Liver (tissue), 9 donors: ENCODE measurements around the gene MTRF1. TPM values are rescaled to one million over a fixed set of nuclear protein-coding genes. Genes with fewer than 3 reads are reported as not detected.

Experiments used
- DNase-seq: peaks from one replicate; pipeline ENCODE4 v3.0.0-alpha.2; 2017; ENCODE audit warnings: low spot score
- H3K27ac ChIP-seq, 2 donors: one replicate each; pipeline ENCODE4 v1.7.0; 2013; ENCODE audit warnings: inconsistent platforms in 2 of 2, low read length in 2 of 2, control low read depth in 1 of 2, low read depth in 1 of 2, mild to moderate bottlenecking in 1 of 2
- H3K27me3 ChIP-seq, 4 donors: one replicate each; pipeline versions ENCODE4 v1.6.1 to v1.7.0; 2013; ENCODE audit warnings: low read length in 3 of 4, inconsistent platforms in 1 of 4, mild to moderate bottlenecking in 1 of 4, moderate library complexity in 1 of 4; ENCODE audit not compliant: control insufficient read depth in 4 of 4, insufficient read depth in 4 of 4
- H3K36me3 ChIP-seq, 4 donors: one replicate each; pipeline versions ENCODE4 v1.6.1 to v1.7.0; 2013; ENCODE audit warnings: low read length in 3 of 4, mild to moderate bottlenecking in 3 of 4, low read depth in 1 of 4, moderate library complexity in 1 of 4; ENCODE audit not compliant: control insufficient read depth in 4 of 4, insufficient read depth in 3 of 4
- H3K4me1 ChIP-seq, 4 donors: one replicate each; pipeline versions ENCODE4 v1.6.1 to v1.7.0; 2013; ENCODE audit warnings: low read length in 3 of 4, mild to moderate bottlenecking in 3 of 4, moderate library complexity in 1 of 4; ENCODE audit not compliant: control insufficient read depth in 4 of 4, insufficient read depth in 4 of 4
- H3K4me3 ChIP-seq, 3 donors: one replicate each; pipeline versions ENCODE4 v1.6.1 to v1.7.0; 2013; ENCODE audit warnings: low read length in 3 of 3, control low read depth in 1 of 3, low read depth in 1 of 3, mild to moderate bottlenecking in 1 of 3
- H3K9ac ChIP-seq, 2 donors: one replicate each; pipeline ENCODE4 v1.7.0; 2013; ENCODE audit warnings: low read length in 2 of 2, mild to moderate bottlenecking in 2 of 2, moderate library complexity in 2 of 2, control low read depth in 1 of 2, low read depth in 1 of 2
- H3K9me3 ChIP-seq, 4 donors: one replicate each; pipeline versions ENCODE4 v1.6.1 to v1.7.0; 2013; ENCODE audit warnings: low read length in 3 of 4; ENCODE audit not compliant: control insufficient read depth in 4 of 4
- FOXA1 ChIP-seq: IDR thresholded peaks from 2 replicates; pipeline ENCODE4 v1.6.1; 2016; ENCODE audit warnings: antibody characterized with exemption
- FOXA2 ChIP-seq: IDR thresholded peaks from 2 replicates; pipeline ENCODE4 v1.6.1; 2016; ENCODE audit warnings: antibody characterized with exemption
- HNF4G ChIP-seq: IDR thresholded peaks from 2 replicates; pipeline ENCODE4 v1.6.1; 2016; ENCODE audit warnings: antibody characterized with exemption
- JUND ChIP-seq, 2 donors: IDR thresholded peaks; 2 replicates each; pipeline ENCODE4 v1.6.1; 2016; ENCODE audit warnings: antibody characterized with exemption in 2 of 2
- NR2F2 ChIP-seq: IDR thresholded peaks from 2 replicates; pipeline ENCODE4 v1.6.1; 2016; ENCODE audit warnings: antibody characterized with exemption
- RAD21 ChIP-seq, 2 donors: IDR thresholded peaks; 2 replicates each; pipeline ENCODE4 v1.6.1; 2016; ENCODE audit warnings: antibody characterized with exemption in 2 of 2, mild to moderate bottlenecking in 2 of 2
- RXRA ChIP-seq, 2 donors: IDR thresholded peaks; 2 replicates each; pipeline ENCODE4 v1.6.1; 2017 to 2018; ENCODE audit warnings: antibody characterized with exemption in 2 of 2, mild to moderate bottlenecking in 1 of 2
- SP1 ChIP-seq: IDR thresholded peaks from 2 replicates; pipeline ENCODE4 v1.6.1; 2018; ENCODE audit warnings: antibody characterized with exemption, mild to moderate bottlenecking
- TAF1 ChIP-seq: conservative IDR thresholded peaks from 2 replicates; pipeline ENCODE4 v1.6.1; 2016; ENCODE audit warnings: antibody characterized with exemption, mild to moderate bottlenecking
- WGBS: extraction: QIAGEN DNeasy Blood & Tissue Kit; methylation state at CpG from one replicate; pipeline ENCODE4 v1.1.7; 2013; 5-methylcytosine and 5-hydroxymethylcytosine counted together
- polyA plus RNA-seq, 2 donors: library from polyadenylated mRNA; stranded (reverse) in 1 of 2; unstranded in 1 of 2; fragments of 200-250 nt in 1 of 2; fragments of >200 nt in 1 of 2; fragmentation: Nextera tagmentation in 1 of 2; extraction: Ambion mirVana in 1 of 2; gene quantifications; one replicate each; pipeline versions ENCODE4 v1.2.1 to v1.2.3, GENCODE V29; 2013 to 2015
- total RNA-seq, 2 donors: library from RNA; depleted of rRNA; stranded (reverse); fragments of >200 nt; gene quantifications; one replicate each; pipeline ENCODE4 v1.2.3, GENCODE V29; 2014
- TF ChIP-seq, protein P1 (sequence below): IDR thresholded peaks from 2 replicates; pipeline ENCODE4 v1.6.1; 2016; ENCODE audit warnings: antibody characterized with exemption
- TF ChIP-seq, protein P2 (sequence below): fragments of 150-350 bp; IDR thresholded peaks from 2 replicates; pipeline ENCODE4 v1.5.1; 2017; ENCODE audit warnings: improper control_type of control experiment, low read depth, low read length; ENCODE audit not compliant: missing input control
- TF ChIP-seq, protein P3 (sequence below): IDR thresholded peaks from 2 replicates; pipeline ENCODE4 v1.6.1; 2016; ENCODE audit warnings: antibody characterized with exemption
- TF ChIP-seq, protein P4 (sequence below): IDR thresholded peaks from 2 replicates; pipeline ENCODE4 v1.6.1; 2016; ENCODE audit warnings: antibody characterized with exemption
- TF ChIP-seq, protein P5 (sequence below): IDR thresholded peaks from 2 replicates; pipeline ENCODE4 v1.6.1; 2016; ENCODE audit warnings: antibody characterized with exemption, mild to moderate bottlenecking
- donor health status: healthy.
- donor health status: healthy.
- donor health status: healthy.
- donor health status: healthy.
- donor health status: healthy.

MTRF1 gene
- total and polyA plus RNA-seq, 4 donors: 4.9 to 11.0 (median 9.9) TPM

DNA sequence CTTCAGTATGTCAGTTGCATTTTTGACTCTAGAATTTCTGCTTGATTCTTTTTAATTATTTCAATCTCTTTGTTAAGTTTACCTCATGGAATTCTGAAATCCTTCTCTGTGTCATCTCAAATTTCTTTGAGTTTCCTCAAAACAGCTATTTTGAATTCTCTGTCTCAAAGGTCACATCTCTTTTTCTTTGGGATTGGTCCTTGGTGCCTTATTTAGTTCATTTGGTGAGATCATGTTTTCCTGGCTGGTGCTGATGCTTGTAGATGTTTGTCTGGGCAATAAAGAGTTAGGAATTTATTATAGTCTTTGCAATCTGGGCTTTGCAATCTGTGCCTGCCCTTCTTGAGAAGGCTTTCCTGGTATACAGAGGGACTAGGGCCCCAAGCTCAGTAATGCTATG lies 50.5 kb downstream of the MTRF1 start:
- H3K9me3 ChIP-seq: peaks cover 0 to 2% (median 0%) of the 10 kb centered on the region in 4 donors
- no peak overlapping the region for H3K4me3 ChIP-seq
- no peaks in the 10 kb centered on the region for H3K4me1 ChIP-seq
- no peak overlapping the region for H3K27ac ChIP-seq
- peaks cover 0 to 2% (median 0%) of the 10 kb centered on the region in 4 donors for H3K36me3 ChIP-seq
- TF ChIP-seq JUND (IDR thresholded peaks at IDR 0.05) (no peak), TAF1 (no peak), FOXA1 (no peak), NR2F2 (no peak), RAD21 (IDR thresholded peaks at IDR 0.05) (no peak), RXRA (IDR thresholded peaks at IDR 0.05) (no peak), HNF4G (no peak), FOXA2 (no peak)
- TF ChIP-seq, protein P1, sequence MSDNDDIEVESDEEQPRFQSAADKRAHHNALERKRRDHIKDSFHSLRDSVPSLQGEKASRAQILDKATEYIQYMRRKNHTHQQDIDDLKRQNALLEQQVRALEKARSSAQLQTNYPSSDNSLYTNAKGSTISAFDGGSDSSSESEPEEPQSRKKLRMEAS: no peak
- TF ChIP-seq, protein P2, sequence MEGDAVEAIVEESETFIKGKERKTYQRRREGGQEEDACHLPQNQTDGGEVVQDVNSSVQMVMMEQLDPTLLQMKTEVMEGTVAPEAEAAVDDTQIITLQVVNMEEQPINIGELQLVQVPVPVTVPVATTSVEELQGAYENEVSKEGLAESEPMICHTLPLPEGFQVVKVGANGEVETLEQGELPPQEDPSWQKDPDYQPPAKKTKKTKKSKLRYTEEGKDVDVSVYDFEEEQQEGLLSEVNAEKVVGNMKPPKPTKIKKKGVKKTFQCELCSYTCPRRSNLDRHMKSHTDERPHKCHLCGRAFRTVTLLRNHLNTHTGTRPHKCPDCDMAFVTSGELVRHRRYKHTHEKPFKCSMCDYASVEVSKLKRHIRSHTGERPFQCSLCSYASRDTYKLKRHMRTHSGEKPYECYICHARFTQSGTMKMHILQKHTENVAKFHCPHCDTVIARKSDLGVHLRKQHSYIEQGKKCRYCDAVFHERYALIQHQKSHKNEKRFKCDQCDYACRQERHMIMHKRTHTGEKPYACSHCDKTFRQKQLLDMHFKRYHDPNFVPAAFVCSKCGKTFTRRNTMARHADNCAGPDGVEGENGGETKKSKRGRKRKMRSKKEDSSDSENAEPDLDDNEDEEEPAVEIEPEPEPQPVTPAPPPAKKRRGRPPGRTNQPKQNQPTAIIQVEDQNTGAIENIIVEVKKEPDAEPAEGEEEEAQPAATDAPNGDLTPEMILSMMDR: no peak
- TF ChIP-seq, protein P3, sequence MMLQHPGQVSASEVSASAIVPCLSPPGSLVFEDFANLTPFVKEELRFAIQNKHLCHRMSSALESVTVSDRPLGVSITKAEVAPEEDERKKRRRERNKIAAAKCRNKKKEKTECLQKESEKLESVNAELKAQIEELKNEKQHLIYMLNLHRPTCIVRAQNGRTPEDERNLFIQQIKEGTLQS: no peak
- TF ChIP-seq, protein P4, sequence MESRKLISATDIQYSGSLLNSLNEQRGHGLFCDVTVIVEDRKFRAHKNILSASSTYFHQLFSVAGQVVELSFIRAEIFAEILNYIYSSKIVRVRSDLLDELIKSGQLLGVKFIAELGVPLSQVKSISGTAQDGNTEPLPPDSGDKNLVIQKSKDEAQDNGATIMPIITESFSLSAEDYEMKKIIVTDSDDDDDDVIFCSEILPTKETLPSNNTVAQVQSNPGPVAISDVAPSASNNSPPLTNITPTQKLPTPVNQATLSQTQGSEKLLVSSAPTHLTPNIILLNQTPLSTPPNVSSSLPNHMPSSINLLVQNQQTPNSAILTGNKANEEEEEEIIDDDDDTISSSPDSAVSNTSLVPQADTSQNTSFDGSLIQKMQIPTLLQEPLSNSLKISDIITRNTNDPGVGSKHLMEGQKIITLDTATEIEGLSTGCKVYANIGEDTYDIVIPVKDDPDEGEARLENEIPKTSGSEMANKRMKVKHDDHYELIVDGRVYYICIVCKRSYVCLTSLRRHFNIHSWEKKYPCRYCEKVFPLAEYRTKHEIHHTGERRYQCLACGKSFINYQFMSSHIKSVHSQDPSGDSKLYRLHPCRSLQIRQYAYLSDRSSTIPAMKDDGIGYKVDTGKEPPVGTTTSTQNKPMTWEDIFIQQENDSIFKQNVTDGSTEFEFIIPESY: no peak
- H3K9ac ChIP-seq: no peak overlapping the region
- H3K27me3 ChIP-seq: no peaks in the 10 kb centered on the region
- DNase-seq: no peak

DNA sequence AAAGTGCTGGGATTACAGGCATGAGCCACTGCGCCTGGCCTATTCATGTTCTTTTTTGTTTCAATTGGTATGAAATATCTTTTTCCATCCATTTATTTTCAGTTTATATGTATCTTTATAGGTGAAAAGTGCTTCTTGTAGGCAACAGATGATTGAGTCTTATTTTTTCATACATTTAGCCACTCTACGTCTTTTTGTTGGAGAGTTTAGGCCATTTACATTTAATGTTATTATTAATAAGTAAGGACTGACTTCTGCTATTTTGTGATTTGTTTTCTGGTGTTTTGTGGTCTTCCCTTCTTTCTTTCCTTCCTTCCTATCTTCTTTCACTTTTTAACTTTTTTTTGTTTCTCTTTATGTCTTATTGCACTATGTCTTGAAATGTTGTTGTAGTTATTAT lies 52.3 kb downstream of the MTRF1 start:
- no peaks in the 10 kb centered on the region for H3K4me1 ChIP-seq
- H3K27ac ChIP-seq: no peak overlapping the region
- no peak overlapping the region for H3K9ac ChIP-seq
- H3K27me3 ChIP-seq: no peaks in the 10 kb centered on the region
- peaks cover 0 to 2% (median 0%) of the 10 kb centered on the region in 4 donors for H3K9me3 ChIP-seq
- TF ChIP-seq JUND (IDR thresholded peaks at IDR 0.05) (no peak), NR2F2 (no peak), HNF4G (no peak), SP1 (no peak), FOXA2 (no peak)
- TF ChIP-seq, protein P4: no peak
- TF ChIP-seq, protein P3: no peak
- TF ChIP-seq, protein P5, sequence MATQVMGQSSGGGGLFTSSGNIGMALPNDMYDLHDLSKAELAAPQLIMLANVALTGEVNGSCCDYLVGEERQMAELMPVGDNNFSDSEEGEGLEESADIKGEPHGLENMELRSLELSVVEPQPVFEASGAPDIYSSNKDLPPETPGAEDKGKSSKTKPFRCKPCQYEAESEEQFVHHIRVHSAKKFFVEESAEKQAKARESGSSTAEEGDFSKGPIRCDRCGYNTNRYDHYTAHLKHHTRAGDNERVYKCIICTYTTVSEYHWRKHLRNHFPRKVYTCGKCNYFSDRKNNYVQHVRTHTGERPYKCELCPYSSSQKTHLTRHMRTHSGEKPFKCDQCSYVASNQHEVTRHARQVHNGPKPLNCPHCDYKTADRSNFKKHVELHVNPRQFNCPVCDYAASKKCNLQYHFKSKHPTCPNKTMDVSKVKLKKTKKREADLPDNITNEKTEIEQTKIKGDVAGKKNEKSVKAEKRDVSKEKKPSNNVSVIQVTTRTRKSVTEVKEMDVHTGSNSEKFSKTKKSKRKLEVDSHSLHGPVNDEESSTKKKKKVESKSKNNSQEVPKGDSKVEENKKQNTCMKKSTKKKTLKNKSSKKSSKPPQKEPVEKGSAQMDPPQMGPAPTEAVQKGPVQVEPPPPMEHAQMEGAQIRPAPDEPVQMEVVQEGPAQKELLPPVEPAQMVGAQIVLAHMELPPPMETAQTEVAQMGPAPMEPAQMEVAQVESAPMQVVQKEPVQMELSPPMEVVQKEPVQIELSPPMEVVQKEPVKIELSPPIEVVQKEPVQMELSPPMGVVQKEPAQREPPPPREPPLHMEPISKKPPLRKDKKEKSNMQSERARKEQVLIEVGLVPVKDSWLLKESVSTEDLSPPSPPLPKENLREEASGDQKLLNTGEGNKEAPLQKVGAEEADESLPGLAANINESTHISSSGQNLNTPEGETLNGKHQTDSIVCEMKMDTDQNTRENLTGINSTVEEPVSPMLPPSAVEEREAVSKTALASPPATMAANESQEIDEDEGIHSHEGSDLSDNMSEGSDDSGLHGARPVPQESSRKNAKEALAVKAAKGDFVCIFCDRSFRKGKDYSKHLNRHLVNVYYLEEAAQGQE: no peak
- DNase-seq: no peak
- no peak overlapping the region for H3K4me3 ChIP-seq
- H3K36me3 ChIP-seq: no peaks in the 10 kb centered on the region
- WGBS: 97% methylated on average over 2 of the region's 2 CpGs
